ENCODE measurements around the gene MMP12.
"Not testable (repeated sequence)": the region's sequence is repeated elsewhere in the genome, so short reads cannot be mapped to it uniquely, and the experiment has no call there.

The MMP12 gene

DNA sequence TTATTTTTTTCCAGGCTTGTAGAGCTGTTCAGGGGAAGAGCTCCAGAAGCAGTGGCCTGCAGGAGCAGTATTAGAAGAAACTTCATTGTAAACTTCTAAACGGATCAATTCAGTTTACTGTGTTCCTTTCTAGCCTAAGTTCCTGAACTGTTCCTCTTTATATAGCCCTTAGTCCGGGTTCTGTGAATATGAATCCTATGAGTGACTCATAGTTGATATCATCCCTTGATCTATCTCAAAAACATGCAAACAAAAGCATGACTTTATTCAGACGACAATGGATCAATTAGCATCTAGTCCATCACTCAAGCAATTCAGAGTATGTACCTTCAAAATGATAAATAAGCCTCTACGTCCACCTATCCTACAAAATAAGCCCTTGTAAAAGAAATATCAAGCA is at the start of gene MMP12:
TSS of gene MMP12 (minus strand) at position 131 of the 400 bp plus-strand sequence. CDS start at position 86, 45 bp downstream.
- no peak for DNase-seq (ENCODE audit: low spot score)

DNA sequence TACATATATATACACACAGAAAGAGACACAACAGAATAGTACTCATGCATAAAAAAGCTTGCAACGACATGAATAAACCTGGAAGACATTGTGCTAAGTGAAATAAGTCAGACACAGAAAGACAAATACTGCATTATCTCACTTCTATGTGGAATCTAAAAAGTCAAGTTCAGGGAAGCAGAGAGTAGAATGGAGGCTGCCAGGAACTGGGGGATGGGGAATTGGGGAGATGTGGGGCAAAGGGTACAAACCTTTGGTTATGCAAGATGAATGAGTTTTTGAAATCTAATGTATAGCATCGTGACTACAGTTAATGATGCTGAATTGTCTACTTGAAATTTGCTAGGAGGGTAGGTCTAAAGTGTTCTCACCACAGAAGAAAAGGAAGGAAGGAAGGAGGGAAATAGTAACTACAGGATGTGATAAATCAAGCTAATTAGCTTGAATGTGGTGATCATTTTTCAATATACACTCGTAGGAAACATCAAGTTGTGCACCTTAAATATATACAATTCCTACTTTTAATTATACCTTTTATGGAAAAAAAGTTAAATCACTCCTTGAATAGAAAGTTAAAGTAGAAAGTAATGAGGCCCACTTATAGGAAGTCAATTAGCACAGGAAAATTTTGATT is 46.9 kb upstream of the MMP12 start:
- no peak for DNase-seq (ENCODE audit: low spot score)

DNA sequence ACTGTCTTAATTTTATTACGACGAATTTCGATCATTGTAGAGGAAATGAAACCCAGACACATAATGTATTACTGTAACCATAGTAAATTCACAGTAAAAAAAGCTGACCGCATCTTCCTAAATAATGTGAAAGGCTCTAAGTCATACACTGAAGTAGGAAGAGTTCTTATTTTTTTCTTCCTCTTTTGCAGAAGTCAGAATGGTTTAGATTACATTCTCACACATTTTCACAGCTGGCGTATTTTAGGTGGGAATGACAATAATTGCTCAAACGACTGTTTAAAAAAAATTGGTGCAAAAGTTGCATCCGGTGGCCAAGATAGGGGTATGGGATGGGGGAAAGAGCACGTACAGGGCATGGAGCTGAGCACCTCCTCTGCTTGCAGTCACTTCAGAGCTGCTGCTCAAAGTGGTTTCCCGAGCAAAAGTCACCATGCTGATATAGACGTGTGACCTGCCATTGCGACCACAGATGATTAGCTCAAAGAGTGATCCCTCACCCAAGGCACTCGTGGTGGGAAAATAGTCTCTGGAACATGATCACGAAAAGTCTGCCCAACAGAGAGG is 45.4 kb upstream of the MMP12 start:
- no peak for DNase-seq (ENCODE audit: low spot score)

DNA sequence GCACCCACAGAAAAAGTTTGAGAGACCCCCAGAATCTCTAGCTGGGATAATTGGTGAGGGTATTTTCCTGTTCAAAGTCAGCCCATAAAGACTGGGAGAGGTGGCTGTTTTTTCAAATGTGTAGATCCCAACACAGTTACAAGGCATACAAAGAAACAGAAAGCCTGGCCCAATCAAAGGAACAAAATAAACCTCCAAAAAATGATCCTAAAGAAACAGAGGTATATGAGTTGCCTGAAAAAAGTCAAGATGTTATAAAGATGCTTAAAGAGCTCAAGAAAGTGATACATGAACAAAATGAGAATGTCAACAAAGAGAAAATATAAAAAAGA is 40.2 kb upstream of the MMP12 start:
- DNase-seq (ENCODE audit: low spot score) = no peak

DNA sequence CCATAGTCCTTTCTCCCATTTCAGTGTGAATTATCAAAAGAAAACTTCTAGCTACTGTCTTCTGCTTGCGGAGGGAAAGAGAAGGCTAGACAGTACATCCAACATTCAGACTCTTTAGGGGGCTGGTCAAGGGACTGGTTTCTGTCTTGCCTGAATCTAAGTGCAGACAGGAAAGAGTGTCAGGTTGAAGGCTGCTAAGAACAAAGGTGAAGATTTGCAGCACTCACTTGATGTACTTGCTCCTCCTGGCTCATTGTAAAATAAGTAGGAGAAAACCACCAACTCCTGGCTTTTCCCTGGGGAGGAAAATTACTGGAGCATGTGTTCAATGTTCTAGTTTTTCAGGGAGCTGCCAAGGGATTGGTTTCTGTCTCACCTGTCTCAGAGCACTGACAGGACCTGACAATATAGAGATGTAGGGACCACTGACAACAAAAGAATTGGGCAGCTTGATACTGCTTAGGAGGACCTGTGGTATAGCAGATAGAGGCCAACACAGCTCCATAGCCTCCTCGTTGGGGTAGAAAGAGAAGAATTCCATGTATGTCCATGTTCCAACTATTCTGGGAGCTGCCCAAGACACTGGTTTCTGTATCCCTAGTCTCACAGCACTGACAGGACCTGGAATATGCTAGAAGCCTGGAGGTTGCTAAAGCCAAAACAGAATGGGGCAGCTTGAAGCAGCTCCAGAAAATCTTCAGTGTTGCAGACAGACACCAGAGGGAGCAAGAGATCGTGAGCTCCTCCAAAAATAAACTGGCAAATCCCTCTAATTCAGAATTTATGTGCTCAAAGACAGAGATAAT is 39.7 kb upstream of the MMP12 start:
- DNase-seq (ENCODE audit: low spot score) = peak; percentile 38

DNA sequence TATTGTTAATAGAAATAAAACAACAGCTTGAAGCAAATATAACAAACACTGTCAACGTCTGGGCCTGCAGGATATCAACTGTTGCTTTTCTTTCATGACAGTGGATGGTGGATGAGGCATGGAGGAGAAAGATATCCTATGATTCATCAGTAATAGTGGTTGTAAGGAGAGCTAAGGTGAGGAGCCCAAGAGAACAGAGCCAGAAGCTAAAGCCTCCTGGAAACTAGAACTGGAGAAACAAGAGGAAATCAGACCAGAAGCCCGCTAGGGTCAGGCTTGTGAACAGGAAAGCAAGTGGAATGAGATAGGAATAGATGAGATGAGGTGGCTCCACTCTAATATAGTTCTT is 37.7 kb upstream of the MMP12 start:
- DNase-seq (ENCODE audit: low spot score) = no peak

DNA sequence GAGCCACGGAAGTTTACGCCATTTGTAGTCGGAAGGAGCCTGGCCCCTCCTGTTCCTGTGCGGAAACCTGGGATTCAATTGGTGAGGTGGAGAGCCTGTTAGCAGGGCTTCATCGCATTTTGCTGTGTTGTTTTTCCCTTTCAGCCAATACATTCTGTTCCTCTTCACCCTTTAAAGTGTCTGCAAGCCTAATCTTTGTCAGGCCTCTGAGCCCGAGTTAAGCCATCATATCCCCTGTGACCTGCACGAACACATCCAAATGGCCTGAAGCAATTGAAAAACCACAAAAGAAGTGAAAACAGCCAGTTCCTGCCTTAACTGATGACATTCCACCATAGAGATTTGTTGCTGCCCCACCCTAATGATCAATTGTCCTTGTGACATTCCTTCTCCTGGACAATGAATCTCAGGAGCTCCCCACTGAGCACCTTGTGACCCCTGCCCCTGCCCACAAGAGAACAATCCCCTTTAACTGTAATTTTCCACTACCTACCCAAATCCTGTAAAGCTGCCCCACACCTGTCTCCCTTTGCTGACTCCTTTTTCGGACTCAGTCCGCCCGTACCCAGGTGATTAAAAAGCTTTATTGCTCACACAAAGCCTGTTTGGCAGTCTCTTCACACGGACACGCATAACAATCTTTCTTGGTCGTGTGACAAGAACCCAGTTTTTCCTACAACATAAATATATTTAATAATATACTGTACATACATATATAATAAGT is 37.1 kb upstream of the MMP12 start:
- DNase-seq (ENCODE audit: low spot score) = no peak

DNA sequence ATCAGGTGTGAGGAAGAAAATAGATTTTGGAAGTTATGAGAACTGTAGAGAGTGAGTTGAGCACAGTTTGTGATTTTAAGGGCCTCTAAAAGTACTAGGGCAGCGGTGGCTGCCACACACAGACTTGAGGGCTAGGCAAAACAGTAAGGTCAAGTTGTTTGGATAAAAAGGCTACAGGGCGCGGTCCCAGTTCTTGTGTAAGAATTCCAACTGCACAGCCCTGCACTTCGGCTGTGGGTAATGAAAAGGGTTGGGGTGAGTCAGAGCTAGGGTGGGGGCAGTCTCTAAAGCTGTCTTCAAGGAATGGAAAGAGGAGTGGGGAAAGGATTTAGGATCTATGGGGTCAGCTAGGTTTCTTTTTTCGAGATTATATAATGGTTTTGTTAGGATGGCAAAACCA is 31.1 kb upstream of the MMP12 start:
- not testable (repeated sequence) for DNase-seq (ENCODE audit: low spot score)

DNA sequence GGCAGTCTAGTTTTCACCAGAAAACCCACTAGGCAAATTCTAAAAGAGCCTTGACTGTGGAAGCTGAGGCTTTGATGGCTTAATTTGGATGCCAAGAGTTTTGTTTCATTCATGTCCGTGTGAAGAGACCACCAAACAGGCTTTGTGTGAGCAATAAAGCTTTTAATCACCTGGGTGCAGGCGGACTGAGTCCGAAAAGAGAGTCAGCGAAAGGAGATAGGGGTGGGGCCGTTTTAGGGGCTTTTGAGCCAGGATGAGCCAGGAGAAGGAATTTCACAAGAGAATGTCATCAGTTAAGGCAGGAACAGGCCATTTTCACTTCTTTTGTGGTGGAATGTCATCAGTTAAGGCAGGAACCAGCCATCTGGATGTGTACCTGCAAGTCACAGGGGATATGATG is 29.1 kb upstream of the MMP12 start:
- DNase-seq (ENCODE audit: low spot score) = not testable (repeated sequence)

DNA sequence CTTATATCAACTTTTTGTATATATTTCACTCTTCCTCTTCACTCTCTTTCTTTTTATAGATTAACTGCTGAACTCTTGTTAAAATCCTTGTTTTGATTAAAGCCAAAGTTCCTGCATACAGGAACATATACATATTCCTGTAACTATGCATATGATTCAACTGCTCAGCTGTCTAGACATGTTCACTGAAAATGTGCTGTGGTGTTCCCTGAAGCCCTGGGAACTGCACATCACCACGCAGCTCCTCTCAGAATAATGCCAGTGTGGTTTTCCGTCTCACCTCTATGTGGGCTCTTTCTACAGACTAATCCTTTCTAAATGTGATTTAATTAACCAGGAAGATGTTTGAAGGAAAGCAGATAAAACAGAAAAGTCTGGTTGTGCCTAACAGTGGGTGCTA is 25.6 kb upstream of the MMP12 start:
- DNase-seq (ENCODE audit: low spot score) = no peak

DNA sequence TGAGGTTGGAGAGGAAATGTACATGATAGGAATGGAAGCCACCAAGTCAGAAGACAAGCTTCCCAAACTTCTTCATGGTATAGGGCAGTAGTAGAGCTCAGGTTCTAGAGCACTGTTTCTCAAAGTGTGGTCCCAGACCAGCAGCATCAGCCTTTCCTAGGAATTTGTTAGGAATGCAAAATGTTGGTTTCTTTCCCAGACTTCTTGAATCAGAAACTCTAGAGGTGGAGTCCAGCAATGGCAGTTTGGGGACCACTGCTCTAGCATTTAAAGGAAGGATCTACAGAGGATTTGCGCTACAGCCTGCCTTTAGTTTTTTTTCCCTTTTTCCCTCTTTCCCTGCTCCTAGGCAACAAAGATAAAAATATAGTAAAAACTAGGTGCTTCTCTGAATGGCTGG is 17.0 kb upstream of the MMP12 start:
- no peak for DNase-seq (ENCODE audit: low spot score)

DNA sequence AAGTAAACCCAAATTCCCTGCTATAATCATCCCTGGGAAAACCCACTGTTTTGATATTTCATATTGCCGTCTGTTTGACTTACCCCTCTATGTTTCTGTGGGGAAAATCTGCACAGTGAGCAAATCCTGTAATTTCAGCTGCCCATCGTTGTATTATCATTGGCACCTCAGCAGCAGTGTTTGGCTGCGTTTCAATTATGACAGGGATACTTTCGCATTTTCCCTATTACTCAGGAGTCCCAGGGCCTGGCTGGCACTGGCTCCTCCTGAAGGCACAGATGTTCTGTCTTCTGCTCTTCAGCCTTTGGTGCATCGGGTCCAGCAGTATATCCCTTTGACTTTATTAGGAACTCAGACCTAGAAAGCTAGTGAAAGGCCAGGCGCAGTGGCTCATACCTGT is 12.2 kb upstream of the MMP12 start:
- DNase-seq (ENCODE audit: low spot score) = no peak

DNA sequence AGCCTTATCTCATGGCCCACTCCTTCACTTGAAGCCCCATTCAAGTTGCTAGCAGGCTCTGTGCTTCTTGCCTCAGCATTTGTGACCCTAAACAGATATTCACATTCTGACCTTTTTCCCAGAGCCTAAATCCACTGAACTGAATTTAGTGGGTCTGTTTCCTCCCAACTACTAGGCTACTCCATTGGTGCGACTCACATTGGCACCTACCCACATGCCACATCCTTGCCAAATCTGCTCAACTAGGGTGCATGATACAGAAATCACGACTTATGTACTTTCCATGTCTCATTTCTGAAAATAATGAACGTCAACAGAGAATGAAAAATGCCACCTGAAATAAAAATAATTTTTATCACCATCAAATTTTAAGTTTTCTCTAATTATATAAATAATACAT is 8.4 kb upstream of the MMP12 start:
- no peak for DNase-seq (ENCODE audit: low spot score)

DNA sequence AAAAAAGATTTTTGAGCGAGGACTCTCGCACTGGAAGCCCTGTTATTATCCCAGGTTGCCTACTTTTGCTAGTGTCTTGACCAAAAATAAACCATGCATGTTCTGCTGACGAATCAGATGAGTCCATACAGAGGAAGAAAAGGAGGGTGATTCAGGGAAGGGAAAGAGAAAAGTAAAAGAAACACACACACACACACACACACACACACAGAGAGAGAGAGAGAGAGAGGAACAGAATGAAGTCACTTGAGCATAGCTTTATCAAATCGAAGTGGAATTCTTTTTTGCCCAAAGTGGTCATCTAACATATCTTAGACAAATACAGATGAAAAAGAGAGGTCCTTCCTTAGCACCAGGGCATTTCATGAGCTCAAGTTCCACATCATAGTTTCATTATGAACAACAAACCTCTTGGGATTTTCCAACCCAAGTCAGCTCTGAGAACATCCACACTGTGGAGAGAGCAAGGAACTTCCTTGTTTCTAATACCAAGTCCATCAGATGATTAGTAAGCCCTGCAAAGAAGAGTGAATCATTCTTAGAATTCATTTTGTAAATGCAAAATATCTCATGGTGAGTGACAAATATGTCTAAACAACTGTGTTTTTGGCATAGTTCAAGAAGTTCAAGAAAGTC is 7.7 kb upstream of the MMP12 start:
- peak; percentile 53 for DNase-seq (ENCODE audit: low spot score)

DNA sequence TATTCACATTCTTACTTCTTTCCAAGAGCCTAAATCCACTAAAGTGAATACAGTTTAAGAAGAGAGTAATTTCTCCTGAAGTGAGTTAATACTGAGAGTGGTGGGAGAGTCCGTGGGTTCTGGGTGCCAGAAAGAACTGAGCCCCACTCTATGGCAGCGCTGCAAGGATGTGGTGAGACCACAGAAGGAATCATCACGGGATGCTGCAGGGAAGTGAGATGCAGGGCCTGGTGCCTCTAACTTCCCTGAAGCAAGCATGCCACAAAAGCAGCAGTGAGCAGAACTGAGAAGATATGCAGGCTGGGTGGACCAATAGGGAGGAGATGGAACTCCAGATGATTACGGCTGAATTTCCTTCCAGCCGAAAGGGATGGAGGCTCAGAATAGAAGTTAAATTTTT is 5.0 kb upstream of the MMP12 start:
- DNase-seq (ENCODE audit: low spot score) = peak; percentile 31

DNA sequence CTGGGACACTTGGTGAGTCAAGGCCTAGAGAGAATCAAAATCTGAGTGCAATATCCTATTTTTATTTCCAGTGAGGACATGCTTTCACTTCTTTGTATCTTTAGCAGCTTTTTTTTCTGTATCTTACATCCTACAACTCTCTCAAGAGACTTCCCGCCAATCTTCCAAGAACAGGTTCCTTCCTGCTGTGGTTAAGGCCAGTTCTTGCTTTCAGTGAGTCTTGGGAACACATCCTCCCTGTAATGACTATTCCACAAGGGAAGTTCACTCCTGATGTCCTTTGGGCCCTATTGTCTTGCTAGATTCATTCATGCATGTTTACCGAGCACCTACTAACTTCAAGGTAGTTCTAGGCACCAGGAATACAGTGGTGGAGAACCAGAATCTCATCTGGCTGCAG is 3.8 kb upstream of the MMP12 start:
- DNase-seq (ENCODE audit: low spot score) = no peak

DNA sequence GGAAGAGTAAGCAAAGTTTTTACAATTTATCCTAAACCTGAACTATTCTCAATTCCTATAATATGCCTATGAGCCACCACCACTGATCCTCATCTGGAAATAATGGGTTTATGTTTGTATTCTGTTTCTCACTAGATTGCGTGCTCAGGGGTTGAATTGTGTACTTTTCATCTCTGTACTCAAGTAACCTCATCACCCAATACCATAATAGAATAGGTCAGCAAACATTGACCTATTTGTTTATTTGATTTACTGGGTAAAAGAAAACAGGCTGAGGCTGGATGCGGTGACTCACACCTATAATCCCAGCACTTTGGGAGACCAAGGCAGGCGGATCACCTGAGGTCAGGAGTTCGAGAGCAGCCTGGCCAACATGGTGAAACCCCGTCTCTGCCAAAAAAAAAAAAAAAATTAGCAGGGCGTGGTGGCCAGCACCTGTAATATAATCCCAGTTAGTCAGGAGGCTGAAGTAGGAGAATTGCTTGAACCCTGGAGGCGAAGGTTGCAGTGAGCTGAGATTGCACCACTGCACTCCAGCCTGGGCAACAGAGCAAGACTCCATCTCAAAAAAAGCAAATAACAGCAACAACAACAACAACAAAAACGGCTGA is 5.3 kb downstream of the MMP12 start:
- not testable (repeated sequence) for DNase-seq (ENCODE audit: low spot score)

DNA sequence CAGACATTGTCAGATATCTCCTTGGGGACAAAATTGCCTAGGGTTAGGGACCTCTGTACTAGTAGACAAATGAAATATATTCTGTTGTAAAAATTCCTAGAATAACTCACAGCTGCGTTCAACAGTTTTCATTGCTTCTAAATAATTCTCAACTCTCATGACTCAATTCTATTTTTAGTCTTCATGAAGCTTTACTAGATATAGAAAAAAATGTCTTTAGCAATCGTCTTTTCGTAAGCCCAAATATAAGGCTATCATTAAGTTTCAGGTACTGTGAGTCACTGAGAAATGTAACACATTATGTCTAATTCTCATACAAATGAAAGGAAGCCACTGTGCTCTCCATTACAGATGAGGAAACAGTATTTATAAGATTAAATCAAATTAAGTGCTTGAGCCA is 6.4 kb downstream of the MMP12 start:
- no peak for DNase-seq (ENCODE audit: low spot score)

DNA sequence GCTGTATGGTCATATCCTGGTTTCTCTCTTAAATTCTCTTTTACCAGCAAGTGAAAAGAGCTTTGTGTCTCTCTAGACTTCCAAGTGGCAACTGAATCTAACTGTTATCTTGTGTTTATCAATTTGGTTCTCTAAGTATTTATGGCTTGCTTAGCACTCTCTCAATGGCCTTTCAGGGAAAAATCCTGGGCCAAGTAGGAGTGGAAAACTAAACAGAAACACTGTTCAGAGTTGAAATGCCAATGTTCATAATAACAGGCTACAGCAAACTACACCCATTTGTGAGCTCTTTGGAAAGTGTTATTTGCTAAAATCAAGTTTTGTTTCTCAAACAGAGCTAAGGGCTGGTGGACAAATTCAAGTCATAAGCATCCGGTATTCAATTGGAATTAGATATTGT is 10.1 kb downstream of the MMP12 start:
- no peak for DNase-seq (ENCODE audit: low spot score)

DNA sequence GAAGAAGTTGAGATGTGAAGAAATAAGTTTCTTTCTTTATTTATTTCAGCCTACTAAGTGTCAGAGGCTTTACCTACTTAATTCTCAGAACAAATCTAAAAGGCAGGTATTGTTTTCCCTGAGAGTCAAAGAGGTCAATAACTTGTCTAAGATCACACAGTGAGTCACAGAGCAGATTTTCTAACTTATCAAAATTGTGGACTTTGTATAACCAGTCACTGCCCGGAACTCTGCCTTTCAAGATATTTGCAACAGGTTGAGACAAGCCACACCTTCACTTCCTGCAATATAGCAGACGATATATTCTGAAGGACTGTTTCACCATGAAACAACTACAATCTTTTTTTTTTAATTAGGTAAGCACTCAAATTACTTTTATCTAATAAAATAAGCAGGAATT is 20.8 kb downstream of the MMP12 start:
- DNase-seq (ENCODE audit: low spot score) = no peak

DNA sequence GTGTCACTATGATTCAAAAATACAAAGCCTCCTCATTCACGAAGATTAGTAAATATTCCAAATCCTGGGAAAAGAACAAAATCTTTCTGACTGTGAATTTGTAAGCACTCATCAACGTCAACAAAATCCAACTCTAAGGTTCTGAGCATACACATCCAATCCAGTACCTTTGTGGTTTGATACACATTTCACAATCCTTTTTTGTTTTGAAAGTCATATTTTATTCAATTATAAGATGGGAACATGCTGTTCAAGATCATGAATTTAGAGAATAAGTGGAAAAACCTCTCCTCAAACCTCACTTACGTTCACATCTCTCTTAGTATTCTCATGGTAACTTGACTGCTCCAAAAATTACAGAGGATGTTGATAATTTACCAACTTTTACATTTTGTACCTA is 21.7 kb downstream of the MMP12 start:
- DNase-seq (ENCODE audit: low spot score) = no peak

All from Ammon's horn (tissue), 1 donor.